ENCODE measurements around the gene SPATS2. TPM values are rescaled to one million over a fixed set of nuclear protein-coding genes. Genes with fewer than 3 reads are reported as not detected.

Gene SPATS2
- total RNA-seq, 1 donor, result 34.1 TPM

DNA sequence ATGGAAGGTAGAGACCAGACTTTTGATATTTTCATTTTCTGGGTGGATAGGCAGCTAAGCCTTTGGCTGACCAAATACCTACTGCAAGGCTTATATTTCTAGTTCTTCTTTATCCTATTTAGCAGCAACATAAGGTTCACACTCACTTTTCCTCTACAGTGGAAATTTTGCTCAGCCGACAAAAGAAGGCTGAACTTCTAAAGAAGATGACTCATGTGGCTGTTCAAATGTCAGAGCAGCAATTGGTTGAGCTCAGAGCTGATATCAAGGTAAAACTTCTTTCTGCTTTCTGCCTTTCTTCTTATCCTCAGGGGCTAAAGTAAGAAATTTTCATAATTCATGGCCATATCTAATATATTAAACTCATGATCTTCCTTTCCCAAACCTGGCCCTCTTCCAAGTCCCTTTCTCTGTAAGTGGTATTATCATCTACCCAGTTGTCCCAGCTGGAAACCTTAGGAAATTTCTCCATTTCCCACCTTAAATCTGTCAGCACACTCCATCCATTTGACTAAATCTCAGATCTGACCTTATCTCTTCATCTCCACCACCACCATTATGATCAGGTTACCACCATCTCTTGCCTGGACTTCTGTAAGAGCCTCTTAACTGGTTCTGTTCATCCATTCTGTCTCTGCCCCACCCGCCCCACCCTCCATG, 151.8 kb downstream of the SPATS2 start:
- peak; percentile 51 for DNase-seq (ENCODE audit: low read depth)

DNA sequence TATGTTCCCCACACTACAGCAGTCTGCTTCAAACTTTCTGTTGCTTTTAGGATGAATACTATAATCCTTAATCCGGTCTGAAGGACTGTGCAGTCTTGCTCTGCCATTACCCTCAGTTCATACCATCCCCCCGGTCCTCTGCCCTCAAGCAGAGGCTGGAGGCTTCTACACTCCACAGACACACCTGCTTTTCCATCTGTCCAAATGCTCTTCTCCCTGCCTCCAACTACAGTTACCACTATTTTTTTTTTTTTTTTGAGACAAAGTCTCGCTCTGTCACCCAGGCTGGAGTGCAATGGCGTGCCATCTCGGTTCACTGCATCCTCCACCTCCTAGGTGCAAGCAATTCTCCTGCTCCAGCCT, 152.3 kb downstream of the SPATS2 start:
- TF ChIP-seq, protein P1, sequence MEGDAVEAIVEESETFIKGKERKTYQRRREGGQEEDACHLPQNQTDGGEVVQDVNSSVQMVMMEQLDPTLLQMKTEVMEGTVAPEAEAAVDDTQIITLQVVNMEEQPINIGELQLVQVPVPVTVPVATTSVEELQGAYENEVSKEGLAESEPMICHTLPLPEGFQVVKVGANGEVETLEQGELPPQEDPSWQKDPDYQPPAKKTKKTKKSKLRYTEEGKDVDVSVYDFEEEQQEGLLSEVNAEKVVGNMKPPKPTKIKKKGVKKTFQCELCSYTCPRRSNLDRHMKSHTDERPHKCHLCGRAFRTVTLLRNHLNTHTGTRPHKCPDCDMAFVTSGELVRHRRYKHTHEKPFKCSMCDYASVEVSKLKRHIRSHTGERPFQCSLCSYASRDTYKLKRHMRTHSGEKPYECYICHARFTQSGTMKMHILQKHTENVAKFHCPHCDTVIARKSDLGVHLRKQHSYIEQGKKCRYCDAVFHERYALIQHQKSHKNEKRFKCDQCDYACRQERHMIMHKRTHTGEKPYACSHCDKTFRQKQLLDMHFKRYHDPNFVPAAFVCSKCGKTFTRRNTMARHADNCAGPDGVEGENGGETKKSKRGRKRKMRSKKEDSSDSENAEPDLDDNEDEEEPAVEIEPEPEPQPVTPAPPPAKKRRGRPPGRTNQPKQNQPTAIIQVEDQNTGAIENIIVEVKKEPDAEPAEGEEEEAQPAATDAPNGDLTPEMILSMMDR (IDR thresholded peaks at IDR 0.05; ENCODE audit: insufficient read depth, low read length), result no peak
- no peak overlapping the region for H3K4me3 ChIP-seq (ENCODE audit: low read depth, low read length)
- DNase-seq (ENCODE audit: low read depth), result no peak

More for the DNA sequence above, 151.8 kb downstream of the SPATS2 start:
- TF ChIP-seq, protein P1 (IDR thresholded peaks at IDR 0.05; ENCODE audit: insufficient read depth, low read length), result no peak
- H3K4me3 ChIP-seq (ENCODE audit: low read depth, low read length), result no peak overlapping the region

DNA sequence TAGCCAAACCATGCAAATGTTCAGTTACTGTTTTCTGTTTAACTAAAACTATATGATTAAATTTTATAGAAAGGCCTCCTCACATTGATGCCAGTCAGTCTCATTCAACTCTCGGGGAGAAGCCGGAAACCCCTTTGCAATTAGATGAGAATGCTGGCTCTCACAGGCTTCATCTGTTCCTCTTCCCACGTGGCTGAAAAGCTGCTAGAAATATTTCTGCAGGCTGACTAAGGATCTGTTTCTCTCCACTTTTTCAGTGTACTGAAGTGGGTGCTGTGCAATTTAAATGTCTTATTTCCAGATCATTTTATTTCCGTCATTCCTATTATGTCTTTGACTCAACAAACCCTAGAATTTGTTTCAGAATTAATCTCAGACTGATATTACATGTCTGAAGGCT, 154.1 kb downstream of the SPATS2 start:
- H3K4me3 ChIP-seq (ENCODE audit: low read depth, low read length), result no peak overlapping the region
- DNase-seq (ENCODE audit: low read depth), result no peak
- TF ChIP-seq, protein P1 (IDR thresholded peaks at IDR 0.05; ENCODE audit: insufficient read depth, low read length), result no peak

DNA sequence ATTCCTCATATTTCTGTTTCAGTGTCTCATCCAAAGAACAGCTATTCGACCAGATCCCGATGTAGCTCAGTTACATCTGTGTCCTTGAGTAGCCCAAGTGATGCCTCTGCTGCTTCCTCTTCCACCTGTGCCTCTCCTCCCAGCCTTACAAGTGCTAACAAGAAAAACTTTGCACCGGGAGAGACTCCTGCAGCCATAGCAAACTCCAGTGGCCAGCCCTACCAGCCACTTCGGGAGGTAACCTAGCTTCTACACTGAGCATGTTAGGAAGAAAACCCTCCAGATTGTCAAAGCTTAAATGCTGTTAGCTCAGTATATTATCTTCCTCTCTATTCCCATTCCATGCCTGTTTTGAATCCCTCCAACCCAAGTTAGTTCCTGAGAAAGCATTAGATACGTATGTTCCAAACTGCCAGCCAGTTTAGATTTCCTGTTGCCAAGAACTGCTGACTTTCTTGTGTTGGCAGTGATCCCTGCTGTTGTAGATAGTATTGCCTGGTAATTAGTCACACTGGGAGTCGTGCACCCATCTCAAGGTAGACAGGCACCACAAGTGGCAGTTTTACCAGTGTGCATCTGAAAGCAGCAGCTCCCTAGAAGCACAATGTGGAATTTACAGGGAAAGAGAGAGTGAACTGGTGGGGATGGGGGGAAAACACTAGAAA, 157.5 kb downstream of the SPATS2 start:
- no peak overlapping the region for H3K4me3 ChIP-seq (ENCODE audit: low read depth, low read length)
- TF ChIP-seq, protein P1 (IDR thresholded peaks at IDR 0.05; ENCODE audit: insufficient read depth, low read length), result no peak
- peak; percentile 72 for DNase-seq (ENCODE audit: low read depth)

DNA sequence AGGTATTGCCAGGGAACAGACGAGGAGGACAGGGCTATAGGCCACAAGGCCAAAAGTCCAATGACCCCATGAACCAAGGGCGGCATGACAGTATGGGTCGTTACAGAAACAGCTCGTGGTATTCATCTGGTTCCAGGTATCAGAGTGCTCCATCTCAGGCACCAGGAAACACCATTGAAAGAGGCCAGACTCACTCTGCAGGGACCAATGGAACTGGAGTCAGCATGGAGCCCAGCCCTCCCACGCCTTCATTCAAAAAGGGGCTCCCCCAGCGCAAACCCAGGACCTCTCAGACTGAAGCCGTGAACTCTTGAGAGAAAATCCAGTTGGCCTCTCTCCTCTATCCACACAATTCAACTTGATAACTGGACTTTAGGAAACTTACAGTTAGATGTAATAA, 158.7 kb downstream of the SPATS2 start:
- H3K4me3 ChIP-seq (ENCODE audit: low read depth, low read length), result no peak overlapping the region
- TF ChIP-seq, protein P1 (IDR thresholded peaks at IDR 0.05; ENCODE audit: insufficient read depth, low read length), result no peak
- no peak for DNase-seq (ENCODE audit: low read depth)

DNA sequence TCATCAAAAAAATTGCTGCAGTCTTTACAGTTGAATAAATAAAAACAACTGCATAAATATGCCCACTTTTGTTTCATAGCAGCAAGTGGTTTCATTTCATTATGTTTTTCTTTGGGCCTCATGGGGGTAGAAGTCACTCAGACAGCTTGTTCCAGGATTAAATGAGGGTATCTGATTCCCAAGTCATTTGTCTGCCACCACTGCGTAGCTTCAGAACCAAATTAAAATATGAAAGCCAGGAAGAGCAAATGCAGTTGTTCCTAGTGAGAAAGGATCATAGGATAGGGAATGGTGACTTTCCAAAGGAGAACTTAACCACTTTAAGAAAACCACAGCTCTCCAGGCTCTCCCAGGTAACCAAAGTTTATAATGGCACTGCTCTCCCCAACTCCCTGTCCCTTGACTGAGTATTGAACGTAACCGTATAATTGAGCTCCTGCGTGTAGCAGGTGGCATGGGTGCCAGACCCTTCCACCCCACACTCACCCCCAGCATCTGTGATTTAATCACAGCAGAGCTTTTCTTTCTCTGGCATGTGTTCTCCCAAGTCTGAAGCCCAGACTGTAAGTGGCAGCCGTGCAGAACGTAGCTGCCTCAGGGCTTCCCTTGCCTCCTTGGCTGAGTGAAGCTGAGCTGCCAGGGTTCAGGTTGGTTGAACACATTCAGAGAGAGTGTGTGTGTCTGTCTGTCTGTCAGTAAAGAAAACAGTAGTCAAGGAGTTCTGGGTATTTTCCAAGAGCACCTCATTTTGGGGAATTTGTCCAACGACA, 160.3 kb downstream of the SPATS2 start:
- TF ChIP-seq, protein P1 (IDR thresholded peaks at IDR 0.05; ENCODE audit: insufficient read depth, low read length), result no peak
- H3K4me3 ChIP-seq (ENCODE audit: low read depth, low read length), result no peak overlapping the region
- no peak for DNase-seq (ENCODE audit: low read depth)

Measured in fibroblast of the aortic adventitia (primary cell).